ENCODE results near the gene ALAS1.

DNA sequence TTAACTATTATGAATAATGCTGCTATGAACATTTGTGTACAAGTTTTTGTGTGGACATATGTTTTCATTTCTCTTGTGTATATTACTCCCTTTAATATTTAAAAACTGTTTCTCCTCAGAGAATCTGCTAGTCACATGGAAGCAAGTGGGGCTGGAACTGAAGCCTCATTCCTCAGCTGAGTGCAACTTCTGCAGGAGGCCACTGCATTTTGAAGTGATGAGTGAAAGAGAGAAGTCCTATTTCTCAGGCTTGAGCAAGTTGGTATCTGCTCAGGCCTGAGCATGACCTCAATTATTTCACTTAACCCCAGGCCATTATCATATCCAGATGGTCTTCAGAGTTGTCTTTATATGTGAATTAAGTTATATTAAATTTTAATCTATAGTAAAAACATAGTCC lies 15.9 kb downstream of the ALAS1 start:
- TF ChIP-seq POLR2AphosphoS5 (IDR thresholded peaks at IDR 0.05): no peak
- TF ChIP-seq, protein P1, sequence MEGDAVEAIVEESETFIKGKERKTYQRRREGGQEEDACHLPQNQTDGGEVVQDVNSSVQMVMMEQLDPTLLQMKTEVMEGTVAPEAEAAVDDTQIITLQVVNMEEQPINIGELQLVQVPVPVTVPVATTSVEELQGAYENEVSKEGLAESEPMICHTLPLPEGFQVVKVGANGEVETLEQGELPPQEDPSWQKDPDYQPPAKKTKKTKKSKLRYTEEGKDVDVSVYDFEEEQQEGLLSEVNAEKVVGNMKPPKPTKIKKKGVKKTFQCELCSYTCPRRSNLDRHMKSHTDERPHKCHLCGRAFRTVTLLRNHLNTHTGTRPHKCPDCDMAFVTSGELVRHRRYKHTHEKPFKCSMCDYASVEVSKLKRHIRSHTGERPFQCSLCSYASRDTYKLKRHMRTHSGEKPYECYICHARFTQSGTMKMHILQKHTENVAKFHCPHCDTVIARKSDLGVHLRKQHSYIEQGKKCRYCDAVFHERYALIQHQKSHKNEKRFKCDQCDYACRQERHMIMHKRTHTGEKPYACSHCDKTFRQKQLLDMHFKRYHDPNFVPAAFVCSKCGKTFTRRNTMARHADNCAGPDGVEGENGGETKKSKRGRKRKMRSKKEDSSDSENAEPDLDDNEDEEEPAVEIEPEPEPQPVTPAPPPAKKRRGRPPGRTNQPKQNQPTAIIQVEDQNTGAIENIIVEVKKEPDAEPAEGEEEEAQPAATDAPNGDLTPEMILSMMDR (IDR thresholded peaks at IDR 0.05): no peak
